Adrenal gland (tissue), 12 donors: ENCODE results near the gene KMT2D. TPM values are rescaled to one million over a fixed set of nuclear protein-coding genes. Genes with fewer than 3 reads are reported as not detected.

Source experiments
- DNase-seq, 7 donors: peaks; one replicate each; pipeline ENCODE4 v3.0.0-alpha.2; 2019 to 2020
- H3K27ac ChIP-seq, 5 donors: fragments of 200-600 bp; sonication (generic) in 4 of 5; 1 replicate in 3 of 5; 2 replicates in 2 of 5; pipeline versions ENCODE4 v1.5.1 to v1.8.0; 2016 to 2020; ENCODE audit warnings: mild to moderate bottlenecking in 1 of 5
- H3K27me3 ChIP-seq: fragments of 200-600 bp; 2 replicates; pipeline ENCODE4 v1.8.0; 2021
- H3K36me3 ChIP-seq, 2 donors: fragments of 200-600 bp; replicated peaks in 1 of 2; 1 replicate in 1 of 2; 2 replicates in 1 of 2; pipeline versions ENCODE4 v1.5.1 to v1.8.0; 2018 to 2022
- H3K4me1 ChIP-seq, 2 donors: fragments of 200-600 bp; replicated peaks in 1 of 2; 1 replicate in 1 of 2; 2 replicates in 1 of 2; pipeline versions ENCODE4 v1.5.1 to v1.8.0; 2018 to 2021
- H3K4me3 ChIP-seq, 4 donors: fragments of 200-600 bp; sonication (generic) in 3 of 4; one replicate each; pipeline ENCODE4 v1.5.1; 2016 to 2018
- H3K9me3 ChIP-seq, 3 donors: fragments of 200-600 bp; sonication (generic) in 1 of 3; replicated peaks in 1 of 3; 1 replicate in 2 of 3; 2 replicates in 1 of 3; pipeline versions ENCODE4 v1.5.1 to v1.8.0; 2016 to 2021
- POLR2A ChIP-seq, 2 donors: fragments of 450-650 bp; IDR thresholded peaks; one replicate each; pipeline ENCODE4 v1.6.1; 2017; ENCODE audit warnings: antibody characterized with exemption in 2 of 2, mild to moderate bottlenecking in 2 of 2, moderate library complexity in 1 of 2
- WGBS, 4 donors: extraction: QIAGEN DNeasy Blood & Tissue Kit in 2 of 4; methylation state at CpG; one replicate each; pipeline versions ENCODE4 v1.1.5 to v1.1.7; 2013 to 2017; 5-methylcytosine and 5-hydroxymethylcytosine counted together
- intact Hi-C, 2 donors: fragments of 100-400 bp; cut with DNase I; formaldehyde crosslinking; loops; one replicate each; pipeline versions ENCODE4 v1.14.1 to v1.15.0; 2022 to 2023
- polyA plus RNA-seq, 3 donors: library from polyadenylated mRNA; stranded (reverse); fragments of 200-250 nt in 2 of 3; fragments of 350-450 nt in 1 of 3; fragmentation: Illumina TruSeq in 1 of 3; extraction: RNeasy Lipid Tissue Mini Kit (QIAGEN cat#74804) in 1 of 3; gene quantifications; one replicate each; pipeline ENCODE4 v1.2.3, GENCODE V29; 2013 to 2014
- total RNA-seq, 9 donors: library from RNA; depleted of rRNA in 4 of 9; stranded (reverse); fragments of >200 nt in 4 of 9; fragments of 120-200 nt in 1 of 9; fragmentation: NEBNext Ultra II Directional in 1 of 9; extraction: Animal tissue kit (Norgen Biotek cat#: 25700) in 1 of 9; gene quantifications; one replicate each; pipeline versions ENCODE4 v1.1.0 to v1.2.4, GENCODE V29; 2013 to 2023
- TF ChIP-seq, protein P1 (sequence below), 6 experiments: fragments of 450-650 bp in 4 of 6; fragments of 200-600 bp in 2 of 6; sonication (generic) in 1 of 6; IDR thresholded peaks; 1 replicate in 5 of 6; 2 replicates in 1 of 6; pipeline versions ENCODE4 v1.5.1 to v1.8.0; 2016 to 2021; ENCODE audit warnings: antibody characterized with exemption in 6 of 6, mild to moderate bottlenecking in 2 of 6, moderate library complexity in 1 of 6
- donor health status: healthy with polysubstance abuse.
- donor health status: Bipolar disorder and iron deficiency.
- donor health status: DM: yes; HTN: yes; CAD: no.
- donor health status: DM: no; HTN: no; CAD: no.
- donor health status: DM: no; HTN: no; CAD: no.
- donor health status: DM: yes; HTN: yes; CAD: no.

The KMT2D gene
- total and polyA plus RNA-seq, 12 donors: 21.2 to 140 (median 56.0) TPM

GRCh38 chr12:49018261-49019119, 42.1 kb downstream of the KMT2D start, which contains the start of gene PRKAG1:
PRKAG1 (minus strand) TSS chr12:49018776; CDS start chr12:49018740, 36 bp downstream.
- Histone ChIP-seq H3K36me3 (peaks cover 0 to 26% of the 10 kb centered on the region in 2 donors), H3K27ac (peak within 1 kb of the TSS; percentile 96 to 99 (median 97)), H3K9me3 (no peaks in the 10 kb centered on the region), H3K4me1 (peaks cover 23 to 31% of the 10 kb centered on the region in 2 donors), H3K4me3 (peak within 1 kb of the TSS; percentile 63 to 85 (median 68)), H3K27me3 (no peaks in the 10 kb centered on the region)
- peak; percentile 91 to 95 for TF ChIP-seq POLR2A (IDR thresholded peaks at IDR 0.05)
- TF ChIP-seq, protein P1, sequence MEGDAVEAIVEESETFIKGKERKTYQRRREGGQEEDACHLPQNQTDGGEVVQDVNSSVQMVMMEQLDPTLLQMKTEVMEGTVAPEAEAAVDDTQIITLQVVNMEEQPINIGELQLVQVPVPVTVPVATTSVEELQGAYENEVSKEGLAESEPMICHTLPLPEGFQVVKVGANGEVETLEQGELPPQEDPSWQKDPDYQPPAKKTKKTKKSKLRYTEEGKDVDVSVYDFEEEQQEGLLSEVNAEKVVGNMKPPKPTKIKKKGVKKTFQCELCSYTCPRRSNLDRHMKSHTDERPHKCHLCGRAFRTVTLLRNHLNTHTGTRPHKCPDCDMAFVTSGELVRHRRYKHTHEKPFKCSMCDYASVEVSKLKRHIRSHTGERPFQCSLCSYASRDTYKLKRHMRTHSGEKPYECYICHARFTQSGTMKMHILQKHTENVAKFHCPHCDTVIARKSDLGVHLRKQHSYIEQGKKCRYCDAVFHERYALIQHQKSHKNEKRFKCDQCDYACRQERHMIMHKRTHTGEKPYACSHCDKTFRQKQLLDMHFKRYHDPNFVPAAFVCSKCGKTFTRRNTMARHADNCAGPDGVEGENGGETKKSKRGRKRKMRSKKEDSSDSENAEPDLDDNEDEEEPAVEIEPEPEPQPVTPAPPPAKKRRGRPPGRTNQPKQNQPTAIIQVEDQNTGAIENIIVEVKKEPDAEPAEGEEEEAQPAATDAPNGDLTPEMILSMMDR (IDR thresholded peaks at IDR 0.05): peak in 5 of 6 experiments; percentile 16 to 45 (median 31)
- DNase-seq: peak; percentile 94 to 98 (median 96)
- 0 to 1% (median 0%) methylated on average over 25 to 59 of the region's 59 CpGs for WGBS, 4 donors
- intact Hi-C loops: no loop called here

GRCh38 chr12:49017891-49018260, 42.7 kb downstream of the KMT2D start:
- H3K4me3 ChIP-seq: peak overlapping the region; percentile 63 to 85 (median 68)
- TF ChIP-seq, protein P1 (IDR thresholded peaks at IDR 0.05): peak in 1 of 6 experiments; percentile 22
- no peak for TF ChIP-seq POLR2A (IDR thresholded peaks at IDR 0.05)
- H3K27me3 ChIP-seq: no peaks in the 10 kb centered on the region
- DNase-seq: peak; percentile 42 to 81 (median 69)
- intact Hi-C loops: no loop called here
- H3K27ac ChIP-seq: peak overlapping the region; percentile 96 to 99 (median 97)
- peaks cover 0 to 21% of the 10 kb centered on the region in 2 donors for H3K36me3 ChIP-seq
- peaks cover 29 to 38% of the 10 kb centered on the region in 2 donors for H3K4me1 ChIP-seq
- WGBS, 4 donors: 0 to 1% (median 1%) methylated on average over 7 to 8 of the region's 8 CpGs
- H3K9me3 ChIP-seq: no peaks in the 10 kb centered on the region

GRCh38 chr12:49015196-49015595, 45.4 kb downstream of the KMT2D start:
- Histone ChIP-seq H3K36me3 (peaks cover 0 to 21% of the 10 kb centered on the region in 2 donors), H3K9me3 (no peaks in the 10 kb centered on the region), H3K4me3 (no peak overlapping the region), H3K27me3 (no peaks in the 10 kb centered on the region), H3K27ac (no peak overlapping the region), H3K4me1 (peaks cover 31 to 39% of the 10 kb centered on the region in 2 donors)
- TF ChIP-seq, protein P1 (IDR thresholded peaks at IDR 0.05): no peak
- TF ChIP-seq POLR2A (IDR thresholded peaks at IDR 0.05): no peak
- intact Hi-C loops: no loop called here
- 80 to 100% (median 95%) methylated on average over 1 of the region's 1 CpG for WGBS, 4 donors
- DNase-seq: no peak

DNA sequence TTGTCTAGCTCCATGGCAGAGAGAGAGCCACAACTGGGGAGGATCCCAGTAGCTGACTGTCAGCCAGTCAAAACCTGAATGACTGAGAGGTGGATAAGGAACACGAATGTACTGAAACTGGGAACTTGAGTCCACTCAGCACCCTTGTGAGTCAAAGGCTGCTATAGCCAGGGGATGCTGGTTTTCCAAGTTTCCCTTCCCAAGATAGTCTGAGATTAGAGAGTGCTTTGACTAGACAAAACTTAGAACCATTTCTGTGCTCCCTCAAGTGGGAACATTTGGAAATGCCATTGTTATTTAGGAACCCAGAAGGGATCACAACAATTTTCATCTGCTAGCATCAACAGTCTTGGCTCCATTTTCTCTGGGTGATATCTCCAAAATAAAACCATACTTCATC, 46.0 kb downstream of the KMT2D start:
- WGBS, 4 donors: 38 to 57% (median 44%) methylated on average over 1 of the region's 1 CpG
- no peak for DNase-seq
- peaks cover 0 to 21% of the 10 kb centered on the region in 2 donors for H3K36me3 ChIP-seq
- no peak overlapping the region for H3K4me3 ChIP-seq
- H3K27ac ChIP-seq: no peak overlapping the region
- H3K9me3 ChIP-seq: no peaks in the 10 kb centered on the region
- peaks cover 28 to 36% of the 10 kb centered on the region in 2 donors for H3K4me1 ChIP-seq
- TF ChIP-seq, protein P1 (IDR thresholded peaks at IDR 0.05): peak in 5 of 6 experiments; percentile 14 to 40 (median 28)
- no peak for TF ChIP-seq POLR2A (IDR thresholded peaks at IDR 0.05)
- no peaks in the 10 kb centered on the region for H3K27me3 ChIP-seq
- intact Hi-C loops: no loop called here
